Erythroblast (primary cell): ENCODE data around the gene QRICH2.
A peak's percentile ranks its signal among the peaks of the same experiment; 100 is the strongest.
"Not testable (repeated sequence)": the region's sequence is repeated elsewhere in the genome, so short reads cannot be mapped to it uniquely, and the experiment has no call there.

ENCODE experiments used
- DNase-seq, 2 experiments: peaks; one replicate each; lab custom pipeline; 2025; lab: John Stamatoyannopoulos, UW
- GATA1 ChIP-seq: IDR thresholded peaks from 2 replicates; pipeline ENCODE4 v1.6.1; 2011; ENCODE audit warnings: low read depth, mild to moderate bottlenecking, control low read depth, low read length, moderate library complexity
- POLR2A ChIP-seq: IDR thresholded peaks from 2 replicates; pipeline ENCODE4 v1.6.1; 2011; ENCODE audit warnings: mild to moderate bottlenecking, low read length

QRICH2 gene

DNA sequence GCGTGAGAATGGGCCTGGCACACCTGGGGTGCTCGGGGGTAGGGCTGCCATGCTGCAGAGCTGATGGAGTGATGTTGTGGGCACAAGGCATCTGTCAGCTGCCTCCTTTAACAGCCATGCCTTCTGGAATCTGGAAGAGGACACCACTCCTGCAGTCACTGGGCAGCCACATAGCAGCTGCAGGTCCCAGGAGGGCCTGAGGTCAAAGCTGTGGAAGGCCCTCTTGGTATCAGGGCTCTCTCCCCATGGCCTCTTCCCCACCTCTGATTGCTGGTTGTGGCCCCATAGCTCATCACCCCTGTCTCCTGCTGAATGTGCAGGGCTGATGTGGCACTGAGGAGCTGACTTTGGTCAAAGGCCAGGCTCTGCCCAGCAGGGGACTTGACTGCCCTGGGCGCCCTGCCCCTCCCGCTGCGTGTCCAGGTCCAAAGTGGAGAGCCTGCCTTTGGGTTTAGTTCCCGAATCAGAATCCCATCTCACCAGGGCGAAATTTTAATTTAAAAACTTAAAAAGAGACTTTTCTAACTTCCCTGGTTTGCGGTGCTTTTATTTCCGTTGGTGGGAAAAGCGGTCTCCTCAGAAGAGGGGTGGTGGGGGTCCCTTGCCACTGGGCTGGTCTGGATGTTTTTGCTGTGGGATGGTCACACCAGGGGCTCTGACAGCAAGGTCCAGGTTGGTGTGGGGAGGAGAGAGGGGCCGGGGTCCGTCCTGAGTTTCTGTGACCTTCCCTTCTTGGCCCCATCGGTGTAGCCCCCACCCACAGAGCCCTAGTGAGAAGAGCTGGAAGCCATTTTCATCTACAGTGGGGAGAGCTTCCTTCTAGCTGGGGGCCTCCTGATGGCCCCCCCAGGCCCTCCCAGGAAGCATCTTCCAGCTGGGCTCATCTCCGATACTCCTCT, 37.1 kb downstream of the QRICH2 start:
- TF ChIP-seq POLR2A, result no peak
- TF ChIP-seq GATA1, result no peak

DNA sequence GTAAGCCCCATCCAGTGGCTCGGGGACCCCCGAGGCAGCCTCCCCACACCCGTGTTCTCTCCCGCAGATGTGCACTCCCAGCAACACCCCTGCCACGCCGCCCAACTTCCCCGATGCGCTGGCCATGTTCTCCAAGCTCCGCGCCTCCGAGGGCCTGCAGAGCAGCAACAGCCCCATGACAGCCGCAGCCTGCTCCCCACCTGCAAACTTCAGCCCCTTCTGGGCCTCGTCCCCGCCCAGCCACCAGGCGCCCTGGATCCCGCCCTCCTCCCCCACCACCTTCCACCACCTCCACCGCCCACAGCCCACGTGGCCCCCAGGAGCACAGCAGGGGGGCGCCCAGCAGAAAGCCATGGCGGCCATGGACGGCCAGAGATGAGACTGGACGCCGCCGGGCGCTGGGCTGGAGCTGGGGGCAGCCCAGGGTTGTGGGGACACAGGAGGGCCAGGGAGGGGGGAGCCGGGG, 37.9 kb downstream of the QRICH2 start:
- TF ChIP-seq POLR2A (no peak), GATA1 (no peak)
- DNase-seq, result no peak

More for the DNA sequence above, 37.1 kb downstream of the QRICH2 start:
- no peak for DNase-seq

DNA sequence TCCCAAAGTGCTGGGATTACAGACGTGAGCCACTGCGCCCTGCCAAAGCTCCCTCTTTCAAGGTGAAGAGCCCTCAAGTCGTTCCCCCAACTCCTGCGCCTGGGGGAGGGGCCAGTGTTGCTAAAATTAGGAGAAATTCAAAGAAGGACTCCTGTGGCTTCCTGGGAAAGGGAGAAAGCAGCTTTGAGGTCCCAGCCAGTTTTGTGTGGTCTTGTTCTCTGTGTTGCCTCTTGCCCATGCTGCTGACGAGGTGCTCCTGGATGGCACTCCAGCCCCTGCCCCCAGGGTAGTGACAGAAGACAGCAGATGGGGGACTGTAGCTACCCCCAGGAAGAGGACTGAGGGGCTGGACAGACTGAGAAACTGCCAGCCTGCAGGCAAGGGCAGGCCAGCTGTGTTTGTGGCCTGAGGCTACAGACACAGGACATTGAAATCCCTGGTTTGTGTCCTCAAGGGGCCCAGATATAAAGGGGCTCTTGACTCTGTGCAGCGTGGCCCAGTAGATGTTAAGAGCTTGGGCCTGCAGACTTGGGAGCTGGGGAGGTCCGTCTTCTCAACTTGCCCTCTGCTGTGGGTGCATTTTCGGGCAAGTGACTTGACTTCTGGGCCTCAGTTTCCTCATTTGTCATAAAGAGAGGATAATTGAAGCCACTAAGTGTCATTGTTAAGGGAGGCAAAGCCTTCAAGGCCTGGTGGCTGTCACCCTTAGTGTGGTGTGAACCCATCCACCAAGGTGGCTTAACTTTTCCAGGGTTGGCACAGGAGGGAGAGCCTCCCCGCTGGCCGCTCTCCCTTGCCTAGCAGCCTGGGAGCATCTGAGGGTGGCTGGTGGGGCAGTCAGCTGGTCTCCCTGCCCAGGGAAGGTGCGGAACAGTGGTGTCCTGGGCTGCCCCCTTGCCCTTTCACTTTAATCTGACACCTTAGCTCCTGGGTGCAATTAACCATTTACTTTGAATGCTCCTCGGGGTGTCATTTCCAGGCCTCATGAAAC, 38.8 kb downstream of the QRICH2 start:
- DNase-seq, result no peak

DNA sequence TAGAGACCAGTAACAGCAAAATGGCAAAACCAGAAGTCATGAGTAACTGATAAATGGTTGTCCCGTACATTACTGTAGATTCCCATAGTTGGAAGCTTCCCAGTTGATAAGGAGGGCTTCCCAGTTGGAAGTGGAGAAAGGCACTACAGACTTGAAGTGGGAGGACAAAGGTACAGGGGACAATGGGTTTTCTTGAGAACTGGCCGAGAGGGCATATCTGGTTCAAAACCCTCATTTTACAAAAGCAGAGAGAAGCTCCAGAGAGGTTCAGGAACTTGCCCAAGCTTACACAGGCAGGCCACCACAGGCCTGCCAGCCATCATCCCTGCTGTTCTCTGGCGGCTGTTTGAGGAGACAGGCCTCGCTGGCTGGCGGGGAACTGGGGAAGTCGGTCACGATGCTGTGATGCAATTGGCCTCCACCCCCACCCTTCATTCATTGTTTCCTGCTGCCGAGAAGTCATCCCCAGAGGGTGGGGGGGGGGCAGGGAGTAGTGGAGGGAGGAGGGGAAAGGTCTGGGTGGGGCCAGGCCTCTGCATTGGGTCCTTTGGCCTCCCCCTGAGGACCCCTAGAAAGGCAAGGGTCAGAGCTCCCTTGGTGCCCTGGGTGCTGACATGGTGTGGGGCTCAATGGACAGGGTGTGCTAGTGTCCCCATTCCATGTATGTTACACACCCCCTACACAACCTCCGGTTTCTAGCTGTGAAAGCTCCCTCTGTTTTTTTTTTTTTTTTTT, 39.9 kb downstream of the QRICH2 start:
- peak; percentile 56 to 61 for DNase-seq
- TF ChIP-seq POLR2A, result peak; percentile 51
- TF ChIP-seq GATA1, result no peak

More for the DNA sequence above, 38.8 kb downstream of the QRICH2 start:
- TF ChIP-seq POLR2A (no peak), GATA1 (no peak)

DNA sequence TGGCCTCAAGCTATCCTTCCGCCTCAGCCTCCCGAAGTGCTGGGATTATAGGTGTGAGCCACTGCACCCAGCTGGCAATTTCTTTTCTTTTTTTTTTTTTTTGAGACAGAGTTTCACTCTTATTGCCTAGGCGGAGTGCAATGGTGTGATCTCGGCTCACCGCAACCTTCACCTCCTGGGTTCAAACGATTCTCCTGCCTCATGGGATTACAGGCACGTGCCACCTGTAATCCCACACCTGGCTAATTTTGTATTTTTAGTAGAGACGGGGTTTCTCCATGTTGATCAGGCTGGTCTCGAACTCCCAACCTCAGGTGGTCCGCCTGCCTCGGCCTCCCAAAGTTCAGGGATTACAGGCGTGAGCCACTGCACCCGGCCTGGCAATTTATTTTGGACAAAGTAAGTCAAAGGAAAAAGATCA, 40.5 kb downstream of the QRICH2 start:
- DNase-seq, result not testable (repeated sequence)

DNA sequence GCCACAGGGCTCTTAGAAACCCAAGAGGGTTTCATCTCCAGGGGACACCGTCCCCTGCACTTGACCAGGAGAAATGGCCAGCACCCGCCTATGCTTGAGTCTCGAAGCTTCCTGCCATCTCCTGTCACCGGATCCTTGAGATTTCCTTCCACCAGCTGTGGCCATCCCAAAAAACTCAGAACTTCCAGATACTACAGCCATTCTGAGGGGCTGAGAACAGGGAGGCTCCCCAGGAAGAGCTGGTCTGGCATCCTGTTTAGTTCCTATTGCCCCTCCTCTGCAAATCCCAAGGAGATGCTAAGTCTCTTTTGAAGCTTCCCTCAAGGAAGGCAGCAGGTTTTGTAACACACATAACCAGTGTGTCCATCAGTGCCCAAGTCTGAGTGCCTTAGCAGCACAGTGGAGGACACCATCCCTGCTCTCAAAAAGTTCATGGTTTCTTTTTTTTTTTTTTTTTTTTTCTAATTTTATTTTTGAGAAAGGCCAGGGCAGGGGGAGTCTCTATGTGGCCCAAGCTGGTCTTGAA, 41.0 kb downstream of the QRICH2 start:
- TF ChIP-seq GATA1 (no peak), POLR2A (no peak)

DNA sequence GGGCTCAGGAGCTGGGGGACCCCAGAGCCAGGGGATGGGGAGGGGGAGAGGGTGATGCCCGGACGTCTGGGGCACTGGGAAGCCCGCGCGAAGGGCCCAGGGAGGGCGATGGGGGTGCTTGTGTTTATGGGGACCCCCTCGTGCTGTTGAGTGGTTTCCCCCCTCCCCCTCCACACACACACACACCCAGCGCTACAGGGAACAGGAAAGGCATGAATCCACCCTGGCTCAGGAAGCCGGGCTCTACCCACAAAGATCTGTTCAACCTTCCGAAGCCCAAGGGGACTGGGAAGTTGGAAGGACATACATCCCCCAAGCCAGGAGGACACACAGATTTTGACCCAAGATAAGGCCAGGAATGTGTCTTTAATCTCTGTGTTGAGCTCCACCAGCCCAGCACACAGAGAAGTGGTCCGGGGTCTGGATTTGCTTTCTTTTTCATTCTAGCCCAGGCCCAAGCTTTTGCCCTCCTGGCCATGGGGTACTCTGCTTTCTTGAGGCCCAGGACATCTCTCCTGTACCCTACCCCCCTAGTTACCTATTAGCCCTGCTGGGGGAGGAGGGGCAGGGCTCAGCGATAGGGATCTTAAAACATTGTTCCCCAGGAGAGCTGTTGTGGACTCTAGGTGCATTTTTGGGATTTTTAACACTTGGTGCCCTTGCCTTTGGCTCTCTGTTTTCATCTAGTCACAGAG, 41.7 kb downstream of the QRICH2 start:
- peak; percentile 54 to 63 for DNase-seq
- TF ChIP-seq POLR2A, result no peak
- no peak for TF ChIP-seq GATA1

More for the DNA sequence above, 41.0 kb downstream of the QRICH2 start:
- no peak for DNase-seq

DNA sequence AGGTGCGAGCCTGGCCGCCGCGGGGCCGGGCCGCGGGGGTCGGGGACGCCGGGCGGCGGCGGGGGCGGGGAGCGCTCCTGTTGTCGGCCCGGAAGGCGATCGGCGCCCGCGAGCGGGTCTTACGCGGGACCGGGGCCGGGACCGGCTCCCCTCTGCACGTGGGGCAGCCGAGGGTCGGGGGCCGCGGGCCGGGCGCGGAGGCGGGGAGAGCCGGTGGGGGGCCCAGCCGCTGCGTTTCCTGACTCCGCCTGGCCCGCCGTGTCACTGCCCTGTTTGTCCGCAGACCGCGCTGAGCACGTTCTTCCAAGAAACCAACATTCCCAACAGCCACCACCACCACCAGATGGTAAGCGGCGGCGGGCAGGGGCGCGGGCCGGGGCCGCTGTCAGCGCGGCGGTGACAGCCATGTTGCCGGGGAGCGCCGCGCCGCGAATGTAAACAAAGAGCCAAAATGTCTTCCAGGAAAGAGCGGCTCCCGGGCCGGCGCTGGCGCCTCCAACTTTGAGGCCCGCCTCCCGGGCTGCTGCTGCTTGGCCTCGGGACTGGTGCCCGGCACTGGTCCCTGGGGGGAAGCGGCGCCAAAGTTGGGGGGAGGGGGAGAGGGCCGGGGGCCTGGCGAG, 42.3 kb downstream of the QRICH2 start:
- peak; percentile 66 to 83 for DNase-seq
- no peak for TF ChIP-seq GATA1
- TF ChIP-seq POLR2A, result no peak

DNA sequence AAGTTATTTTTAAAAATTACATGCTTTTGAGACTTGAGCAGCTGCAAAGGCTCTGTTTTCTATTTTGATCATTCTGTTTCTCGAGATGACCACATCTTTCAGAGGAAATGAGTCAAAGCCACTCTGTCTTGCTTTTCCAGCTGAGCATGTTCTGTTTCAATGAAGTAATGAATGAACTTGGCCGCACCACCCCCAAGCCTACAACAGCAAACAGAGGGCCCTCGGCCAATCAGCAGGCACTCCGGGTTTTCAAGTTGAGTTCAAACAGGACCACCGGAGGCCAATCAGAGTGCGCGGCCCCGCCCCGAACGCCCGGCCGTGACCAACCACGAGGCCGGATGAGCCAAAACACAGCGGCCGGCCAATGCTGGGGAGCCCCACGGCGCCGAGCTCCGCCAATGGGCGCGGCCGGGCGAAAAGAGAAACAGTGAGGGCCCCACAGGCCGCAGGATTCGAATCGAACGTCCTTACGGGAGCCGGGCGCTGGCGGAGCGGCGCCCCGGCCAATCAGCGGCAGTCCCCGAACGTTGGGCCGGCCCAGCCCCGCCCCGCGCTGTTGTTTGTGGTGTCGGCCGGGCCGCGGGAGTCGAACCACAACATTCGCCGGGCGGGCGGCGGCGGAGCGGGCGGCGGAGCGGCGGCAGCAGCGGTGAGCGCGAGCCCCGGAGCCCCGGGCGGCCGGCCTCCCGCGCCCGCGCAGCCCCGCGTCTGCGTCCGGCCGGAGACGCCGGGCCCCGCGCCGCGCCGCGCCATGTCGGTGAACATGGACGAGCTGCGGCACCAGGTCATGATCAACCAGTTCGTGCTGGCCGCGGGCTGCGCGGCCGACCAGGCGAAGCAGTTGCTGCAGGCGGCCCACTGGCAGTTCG, 43.1 kb downstream of the QRICH2 start, which contains the start of gene UBALD2:
UBALD2 (plus strand) TSS at position 594 of the 869 bp plus-strand sequence; CDS start at position 752, 158 bp downstream.
- DNase-seq, result peak; percentile 99
- TF ChIP-seq POLR2A (peak; percentile 76), GATA1 (no peak)

DNA sequence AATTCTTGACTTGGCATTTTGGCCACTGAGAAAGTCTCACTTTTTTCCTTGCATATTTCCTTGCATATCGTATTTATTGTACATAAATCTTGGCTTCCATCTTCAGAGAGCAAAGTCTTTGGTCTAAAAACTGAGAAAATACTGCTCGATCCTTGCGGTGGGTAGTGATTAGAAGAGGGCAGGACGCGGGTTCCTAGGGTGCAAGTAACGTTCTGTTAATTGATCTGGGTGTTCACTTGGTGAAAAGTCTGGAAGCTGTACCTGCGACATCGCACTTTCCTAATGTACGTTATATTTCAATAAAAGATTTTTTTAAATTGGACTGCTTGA, 43.7 kb downstream of the QRICH2 start:
- DNase-seq, result no peak
- TF ChIP-seq GATA1, result no peak

DNA sequence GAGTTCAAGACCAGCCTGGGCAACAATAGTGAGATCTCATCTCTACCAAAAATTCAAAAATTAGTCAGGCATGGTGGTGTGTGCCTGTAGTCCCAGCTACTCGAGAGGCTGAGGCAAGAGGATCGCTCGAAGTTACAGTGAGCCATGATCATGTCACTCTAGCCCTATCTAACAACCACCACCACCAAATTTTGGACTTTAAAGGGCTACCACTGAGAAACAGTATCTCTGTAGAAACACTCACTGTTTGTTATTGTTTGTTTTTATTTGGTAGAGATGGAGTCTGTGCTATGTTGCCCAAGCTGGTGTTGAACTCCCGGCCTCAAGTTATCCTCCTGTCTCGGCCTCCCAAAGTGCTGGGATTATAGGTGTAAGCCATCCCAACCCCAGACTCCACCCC, 44.2 kb downstream of the QRICH2 start:
- TF ChIP-seq GATA1 (no peak), POLR2A (no peak)
- DNase-seq, result no peak
